GM19023 (cell line): ENCODE measurements around the gene DRC3.

ENCODE experiments used
- ATAC-seq: cut with Tn5 transposase; IDR thresholded peaks from one replicate; pipeline ENCODE4 v1.9.1; 2021; ENCODE audit warnings: mild to moderate bottlenecking, moderate library complexity; ENCODE audit not compliant: unreplicated experiment

The DRC3 gene

DNA sequence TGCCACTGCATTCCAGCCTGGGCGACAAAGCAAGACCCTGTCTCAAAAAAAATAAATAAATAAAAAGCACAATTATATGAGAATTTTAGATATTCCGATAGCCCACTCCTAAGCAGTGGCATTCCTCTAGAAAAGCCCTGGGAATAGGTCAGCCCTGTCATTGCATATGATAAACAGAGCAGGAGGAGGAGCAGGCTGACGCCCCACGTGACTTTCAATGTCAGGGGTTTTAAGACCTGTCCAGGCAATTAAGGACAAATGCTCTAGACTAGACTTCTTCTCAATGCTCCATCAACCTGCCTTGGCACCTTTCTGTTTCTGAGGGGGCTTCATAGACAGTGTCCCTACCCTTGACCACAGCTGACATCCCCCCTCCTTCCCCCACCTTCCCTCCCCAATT, 8.0 kb upstream of the DRC3 start:
- ATAC-seq = no peak

DNA sequence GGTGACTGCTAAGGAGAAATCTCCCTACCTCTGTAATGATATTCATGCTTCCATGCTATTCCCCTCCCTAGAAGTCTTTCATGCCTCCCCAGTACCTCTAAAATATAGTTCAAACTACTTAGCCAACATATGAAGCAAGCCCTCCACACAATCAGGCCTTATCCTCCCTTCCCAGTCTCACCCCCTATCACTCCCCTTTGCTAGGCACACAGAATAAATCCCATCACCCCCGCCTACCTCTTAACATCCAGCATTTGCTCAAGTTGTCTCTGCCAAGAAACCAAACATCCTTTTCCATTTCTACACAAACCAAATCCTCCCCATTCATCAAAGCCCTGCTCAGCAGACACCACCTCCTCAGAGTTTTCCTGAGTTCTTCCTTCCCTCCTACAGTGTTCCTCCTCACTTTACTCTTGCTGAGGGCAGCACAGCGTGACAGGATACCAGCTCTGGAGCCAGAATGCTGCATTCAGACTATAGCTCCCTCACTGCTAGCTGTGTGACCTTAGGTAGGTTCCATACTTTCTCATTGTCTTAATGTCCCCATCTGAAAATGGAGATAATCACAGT, 7.4 kb upstream of the DRC3 start:
- ATAC-seq = no peak

DNA sequence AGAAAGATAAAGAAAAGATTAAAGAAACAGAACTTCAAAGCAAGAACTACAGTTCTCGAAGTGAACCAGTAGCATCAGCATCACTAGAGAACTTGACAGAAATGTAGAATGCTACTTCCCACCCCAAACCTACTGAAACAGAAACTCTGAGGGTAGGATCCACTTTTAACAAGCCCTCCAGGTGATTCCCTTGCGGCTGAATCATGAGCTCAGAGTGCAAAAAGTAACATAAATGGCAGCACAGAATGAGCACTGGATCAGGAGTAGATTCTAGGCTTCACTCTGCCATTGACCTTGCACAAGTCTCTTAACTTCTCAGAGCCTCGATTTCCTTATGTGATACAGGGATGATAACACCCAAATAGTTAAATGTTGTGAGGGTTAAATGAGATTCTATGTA, 6.3 kb upstream of the DRC3 start:
- no peak for ATAC-seq

DNA sequence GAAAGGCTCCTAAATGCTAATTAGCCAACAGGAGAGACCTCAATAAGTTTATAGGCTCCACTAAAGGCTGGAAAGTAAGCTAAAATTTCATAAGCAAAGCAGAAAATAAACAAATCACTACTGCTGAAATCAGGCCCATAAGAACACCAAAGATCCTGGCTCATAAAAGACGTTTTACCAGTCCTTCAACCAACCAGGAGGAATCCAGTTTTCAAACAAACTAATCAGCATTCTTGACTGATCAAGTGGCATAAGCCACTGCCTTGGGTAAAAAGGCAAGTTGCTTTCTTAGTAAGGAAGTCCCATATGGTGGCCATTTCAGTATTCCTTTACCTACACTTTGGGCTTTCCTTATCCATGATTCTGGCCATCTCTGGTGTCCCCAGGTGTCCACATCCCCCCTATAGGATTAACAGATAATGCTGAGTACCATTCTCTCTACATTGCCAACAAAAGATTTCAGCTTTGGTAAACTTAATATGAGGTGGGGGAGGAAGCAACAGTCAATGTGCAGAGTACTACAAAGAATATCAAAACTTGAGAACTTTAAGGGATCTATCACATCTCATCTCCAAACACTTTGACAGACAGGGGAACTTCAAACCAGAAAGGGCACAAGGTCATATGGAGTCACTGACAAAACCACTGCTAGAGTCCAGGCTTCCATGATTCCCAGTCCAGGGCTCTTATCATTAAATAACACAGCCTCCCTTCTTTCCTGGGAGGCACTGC, 1.8 kb upstream of the DRC3 start:
- no peak for ATAC-seq

DNA sequence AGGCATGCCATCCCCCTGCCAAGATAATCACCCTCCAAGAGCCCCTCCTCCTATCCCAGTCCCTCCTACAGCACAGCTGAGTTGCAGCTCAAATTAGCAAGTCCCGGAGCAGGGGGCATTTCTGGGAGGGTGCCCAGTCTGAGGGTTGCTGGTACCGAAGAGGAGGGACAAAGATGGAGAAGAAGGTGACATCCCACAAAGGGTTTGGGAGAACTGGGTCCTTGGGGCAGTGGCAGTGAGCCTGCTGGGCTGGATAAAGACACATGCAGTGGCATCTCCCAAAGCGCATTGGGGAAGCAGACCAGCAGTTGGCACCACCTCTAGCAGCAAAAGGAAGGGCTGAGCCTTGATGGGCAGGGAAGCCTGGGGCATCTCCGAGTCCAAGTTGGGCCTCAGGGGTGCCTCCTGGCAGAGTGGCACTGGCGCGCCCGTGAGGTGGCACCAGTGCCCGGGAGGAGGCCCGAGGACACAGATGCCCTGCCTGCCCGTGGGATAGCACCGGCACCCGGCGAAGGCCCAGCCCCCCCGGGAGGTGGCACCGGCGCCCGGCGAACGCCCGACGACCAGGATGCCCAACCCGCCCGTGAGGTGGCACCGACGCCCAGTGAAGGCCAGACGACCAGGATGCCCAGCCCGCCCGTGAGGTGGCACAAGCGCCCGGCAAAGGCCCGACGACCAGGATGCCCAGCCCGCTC, 1.1 kb upstream of the DRC3 start:
- ATAC-seq = no peak

DNA sequence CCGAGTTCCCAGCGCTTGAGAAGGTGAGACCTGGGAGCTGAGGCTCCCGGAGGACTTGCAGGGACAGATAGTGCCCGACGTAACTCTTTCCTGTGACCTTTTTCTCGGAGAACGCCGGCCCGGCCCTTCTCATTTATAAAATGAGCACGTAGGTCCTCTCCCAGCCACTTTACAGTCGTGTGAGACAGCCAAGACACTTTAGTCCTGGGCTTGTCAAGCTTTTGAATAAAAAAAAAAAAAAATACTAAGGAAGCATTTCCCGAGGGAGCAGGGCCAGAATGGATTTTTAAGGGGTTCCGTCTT, 241 bp downstream of the DRC3 start:
- no peak for ATAC-seq

DNA sequence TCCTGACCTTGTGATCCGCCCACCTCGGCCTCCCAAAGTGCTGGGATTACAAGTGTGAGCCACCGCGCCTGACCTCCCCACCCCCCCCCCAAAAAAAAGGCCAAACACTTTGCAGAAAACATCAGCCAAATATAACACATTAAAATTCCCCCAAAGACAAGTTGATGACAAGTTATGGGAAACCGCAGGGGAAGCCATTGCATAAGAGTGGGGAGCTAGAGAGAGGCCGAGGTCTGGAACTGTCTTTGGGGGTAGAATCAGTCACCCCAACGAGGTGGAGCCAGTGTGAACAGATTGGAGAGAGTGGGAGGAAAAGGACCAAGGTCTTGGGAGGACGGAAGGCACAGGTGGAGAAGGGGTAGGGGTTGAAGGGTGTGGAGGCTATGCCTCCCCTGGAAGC, 2.8 kb downstream of the DRC3 start:
- no peak for ATAC-seq

DNA sequence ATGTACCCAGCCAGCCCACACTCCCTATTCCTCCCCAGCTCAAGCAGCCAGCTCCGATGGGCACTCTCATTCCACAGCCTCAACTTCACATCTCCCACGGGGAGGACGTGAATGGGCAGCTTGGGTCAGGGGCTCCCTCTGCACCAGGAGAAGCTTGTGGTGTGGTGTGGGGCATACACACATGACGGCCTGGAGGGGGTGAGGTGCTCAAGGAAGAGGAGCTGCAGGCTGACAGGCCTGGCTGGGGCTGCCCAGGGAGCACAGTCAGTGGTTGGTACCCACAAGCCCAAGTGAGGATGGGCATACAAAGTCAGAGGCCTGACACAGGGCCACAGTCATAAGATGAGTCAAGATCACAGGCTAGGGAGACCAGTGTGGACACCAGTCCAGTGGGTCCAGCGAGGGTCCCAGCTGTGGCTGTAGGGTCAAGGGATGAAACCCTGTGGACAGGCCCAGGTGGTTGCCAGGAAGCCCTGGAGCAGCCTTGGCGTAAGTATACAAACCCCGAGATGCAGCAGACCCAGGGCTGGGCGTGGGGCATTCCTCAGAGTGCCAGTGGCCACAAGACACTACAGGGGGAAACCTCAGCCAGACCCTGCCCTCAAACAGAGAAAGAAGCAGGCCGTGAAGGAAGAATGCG, 4.4 kb downstream of the DRC3 start:
- ATAC-seq = no peak

DNA sequence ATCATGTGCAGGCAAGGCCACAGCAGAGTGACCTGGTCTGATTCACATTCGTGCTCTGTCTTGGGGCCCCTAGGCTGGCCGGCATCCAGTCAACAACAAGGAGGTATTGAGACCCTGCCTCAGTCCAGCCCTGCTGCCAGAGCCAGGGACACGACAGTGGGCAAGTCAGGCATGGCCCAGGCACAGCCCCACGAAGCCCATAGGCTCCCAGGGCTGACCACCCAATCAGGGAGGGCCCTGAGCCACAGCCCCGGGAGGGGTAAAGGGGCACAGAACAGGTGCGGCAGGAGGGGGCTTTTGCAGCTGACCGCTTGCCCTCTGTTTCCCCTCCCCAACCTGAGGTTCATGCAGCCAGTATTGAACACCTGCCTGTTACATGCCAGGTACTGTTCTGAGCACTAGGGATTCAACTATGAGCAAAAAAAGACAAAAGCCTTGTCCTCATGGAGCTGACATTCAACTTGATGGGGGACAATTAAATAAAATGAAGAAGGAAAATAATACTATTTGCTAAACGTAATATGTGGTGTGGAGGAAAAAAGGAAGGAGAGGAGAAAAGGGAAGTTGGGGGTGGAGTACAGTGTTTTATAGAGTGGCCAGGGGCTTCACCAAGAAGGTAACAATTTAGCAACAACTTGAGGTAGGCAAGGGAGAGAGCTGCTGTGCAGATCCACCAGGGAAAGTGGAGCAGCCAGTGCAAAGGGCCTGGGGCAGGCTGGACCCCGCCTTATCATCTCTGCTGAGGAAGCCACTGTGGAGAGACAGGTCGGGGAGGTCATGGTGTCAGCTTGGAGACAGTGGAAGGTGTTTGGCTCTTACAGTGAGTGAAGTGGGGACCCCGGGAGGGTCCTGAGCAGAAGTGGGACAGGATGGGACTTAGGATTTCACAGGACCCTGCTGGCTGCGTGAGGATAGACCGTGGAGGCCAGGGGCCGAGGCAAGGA, 6.1 kb downstream of the DRC3 start:
- no peak for ATAC-seq

DNA sequence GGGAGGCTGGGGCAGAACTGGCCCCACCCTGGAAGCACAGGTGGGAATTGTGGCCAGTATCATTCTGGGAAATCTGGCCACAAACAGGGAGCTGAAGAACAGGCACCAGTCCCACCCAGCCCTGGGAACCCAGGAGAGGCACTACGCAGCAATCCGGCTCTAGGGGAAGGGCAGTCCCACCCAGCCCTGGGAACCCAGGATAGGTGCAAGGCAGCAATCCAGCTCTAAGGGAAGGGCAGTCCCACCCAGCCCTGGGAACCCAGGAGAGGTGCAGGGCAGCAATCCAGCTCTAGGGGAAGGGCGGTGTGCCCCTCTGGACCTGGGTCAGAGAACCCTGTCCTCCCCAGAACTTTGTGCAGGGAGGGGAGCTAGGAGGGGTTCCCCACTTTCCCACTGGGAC, 7.1 kb downstream of the DRC3 start:
- ATAC-seq = no peak

DNA sequence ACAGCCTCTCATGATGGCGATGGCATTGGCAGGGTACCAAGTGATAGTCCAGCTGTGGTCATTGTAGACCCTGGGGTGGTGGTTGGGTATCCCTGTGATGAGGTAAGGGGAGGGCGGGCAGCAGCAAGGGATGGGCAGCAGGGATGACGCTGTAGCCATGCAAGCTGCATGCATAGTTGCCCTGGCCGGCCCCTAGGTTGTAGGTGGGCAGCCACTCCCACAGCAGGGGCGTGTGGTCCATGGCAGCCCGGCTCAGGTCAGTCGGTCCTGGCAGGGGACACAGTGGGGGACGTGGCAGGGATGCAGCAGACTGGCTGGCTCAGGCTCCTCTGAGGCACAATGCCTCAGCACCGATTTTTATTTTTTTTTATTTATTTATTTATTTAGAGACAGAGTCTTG, 8.7 kb downstream of the DRC3 start:
- ATAC-seq = no peak

DNA sequence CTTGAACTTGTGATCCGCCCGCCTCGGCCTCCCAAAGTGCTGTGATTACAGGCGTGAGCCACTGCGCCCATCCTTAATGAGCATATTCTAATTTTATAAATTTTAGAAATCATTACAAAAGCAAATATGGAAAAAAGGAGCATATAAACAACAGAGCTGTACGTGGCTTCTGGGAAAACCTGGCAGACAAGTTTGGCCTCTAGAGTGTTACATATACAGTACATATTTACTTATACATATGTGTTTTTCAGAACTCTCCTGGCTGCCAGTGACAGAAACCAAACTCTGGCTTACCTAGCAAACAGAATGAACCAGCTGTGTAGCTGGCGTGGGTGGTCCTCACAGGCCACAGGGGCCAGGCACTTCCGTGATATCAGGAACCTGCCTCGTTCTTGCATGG, 10.1 kb downstream of the DRC3 start:
- no peak for ATAC-seq

DNA sequence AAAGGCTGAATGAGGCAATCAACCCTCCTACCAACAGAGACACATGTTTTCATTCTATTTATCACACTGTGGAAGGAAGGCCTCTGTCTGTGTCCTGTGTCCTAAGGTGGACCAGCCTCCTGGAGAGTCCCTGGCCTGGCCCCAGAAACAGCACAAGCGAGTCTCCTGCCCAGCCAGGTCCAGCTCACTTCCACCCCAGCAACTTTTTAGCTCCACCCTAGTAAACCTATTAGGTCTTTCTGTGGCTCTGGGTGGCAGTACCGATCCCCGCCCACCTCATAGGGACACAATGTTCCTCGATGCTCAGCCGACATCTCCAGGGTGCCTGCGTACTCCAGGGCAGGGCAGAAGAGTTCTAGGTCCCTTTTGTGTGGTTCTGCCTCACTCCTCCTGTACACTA, 10.7 kb downstream of the DRC3 start:
- ATAC-seq = no peak

DNA sequence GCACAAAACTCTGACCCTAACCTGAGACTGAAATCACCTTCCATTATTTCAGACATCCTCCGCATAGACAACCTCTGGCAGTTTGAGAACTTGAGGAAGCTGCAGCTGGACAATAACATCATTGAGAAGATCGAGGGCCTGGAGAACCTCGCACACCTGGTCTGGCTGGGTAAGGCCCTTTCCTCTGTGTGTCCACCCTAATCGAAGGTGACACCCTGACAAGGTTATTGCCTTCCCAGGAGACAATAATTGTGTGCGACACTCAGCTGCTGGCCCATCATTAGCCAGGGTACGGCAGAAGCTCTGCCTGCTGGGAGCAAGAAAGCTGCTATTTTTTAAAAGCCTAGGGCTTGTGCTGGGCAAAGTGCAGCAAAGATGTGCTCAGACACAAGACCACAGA, 11.1 kb downstream of the DRC3 start:
- no peak for ATAC-seq

DNA sequence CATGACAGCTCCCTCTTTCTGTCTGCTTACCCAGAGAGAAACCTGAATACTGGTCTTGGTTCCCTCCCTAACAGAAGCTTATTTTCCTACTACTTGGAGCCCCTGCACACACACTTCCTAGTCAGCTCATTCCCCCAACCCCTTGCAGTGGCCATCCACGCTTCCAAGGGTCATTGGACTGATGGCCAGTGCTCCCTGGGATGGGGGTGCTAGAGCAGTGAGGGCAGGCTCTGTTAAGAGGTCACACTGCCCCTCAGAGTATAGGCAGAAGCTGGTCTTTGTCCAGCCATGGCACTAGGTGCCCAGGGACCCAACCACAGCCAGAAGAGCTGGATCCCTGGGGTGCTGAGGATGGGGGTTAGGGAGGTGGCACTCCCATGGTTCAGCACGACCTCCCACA, 12.5 kb downstream of the DRC3 start:
- no peak for ATAC-seq

DNA sequence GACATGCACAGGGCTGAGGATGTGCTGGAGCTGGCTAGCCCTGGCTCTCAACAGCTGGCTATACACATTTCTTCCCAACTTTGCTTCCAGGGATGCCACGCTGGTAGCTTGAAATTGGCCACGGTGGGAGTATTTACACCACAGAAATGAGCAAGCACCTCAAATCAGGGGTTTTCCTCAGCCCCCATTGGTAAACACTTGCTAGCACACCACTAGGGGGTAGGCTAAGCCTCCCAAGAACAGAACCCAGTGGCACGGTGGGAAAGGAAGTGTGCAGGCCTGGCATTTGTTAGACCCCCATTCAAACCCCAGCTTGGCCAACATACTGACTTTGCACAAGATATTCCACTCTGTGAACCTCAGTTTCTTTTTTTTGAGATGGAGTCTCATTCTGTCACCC, 12.9 kb downstream of the DRC3 start:
- ATAC-seq = no peak

DNA sequence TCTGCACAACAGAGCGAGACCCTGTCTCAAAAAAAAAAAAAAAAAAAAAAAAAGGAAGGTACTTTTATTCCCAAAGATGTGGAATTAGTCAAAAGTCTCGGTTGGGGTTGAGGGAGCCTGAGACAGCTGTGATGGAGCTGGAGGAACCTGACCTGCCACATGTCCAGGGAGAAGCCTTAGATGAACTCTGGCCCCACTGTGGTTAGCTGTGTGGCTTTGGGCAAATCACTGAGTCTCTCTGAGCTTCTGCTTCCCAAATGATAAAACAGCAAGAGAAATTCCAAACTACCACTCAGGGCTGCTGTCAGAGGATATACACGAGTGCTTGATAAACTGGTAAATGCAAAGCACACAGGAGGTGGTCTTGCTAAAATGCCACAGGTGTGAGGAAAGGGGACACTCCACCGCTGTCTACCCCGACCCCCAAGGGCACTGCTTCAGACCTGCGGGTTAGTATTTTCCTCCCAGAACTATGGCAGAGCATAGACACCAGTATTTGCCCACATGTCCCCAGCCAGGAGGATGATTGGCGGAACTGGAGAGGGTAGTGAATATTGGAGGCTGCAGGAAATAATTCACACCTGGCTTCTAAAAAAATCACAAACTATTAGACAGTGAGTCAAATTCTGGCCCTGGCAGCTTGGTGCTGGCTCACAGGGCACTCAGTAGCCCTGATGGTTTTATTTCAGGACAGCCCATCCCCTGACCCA, 14.7 kb downstream of the DRC3 start:
- no peak for ATAC-seq

DNA sequence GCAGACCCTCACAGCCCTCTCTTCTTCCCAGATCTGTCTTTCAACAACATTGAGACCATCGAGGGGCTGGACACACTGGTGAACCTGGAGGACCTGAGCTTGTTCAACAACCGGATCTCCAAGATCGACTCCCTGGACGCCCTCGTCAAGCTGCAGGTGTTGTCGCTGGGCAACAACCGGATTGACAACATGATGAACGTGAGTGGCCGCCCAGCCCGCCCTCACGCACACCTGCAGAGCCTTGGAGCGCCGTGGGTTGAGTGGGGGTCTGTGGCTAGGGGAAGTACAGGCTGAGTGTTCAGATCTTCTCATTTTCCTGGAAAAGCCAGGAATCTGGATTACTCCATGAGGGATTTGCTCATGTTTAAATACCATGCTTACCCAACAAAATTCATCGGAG, 15.2 kb downstream of the DRC3 start:
- ATAC-seq = no peak

DNA sequence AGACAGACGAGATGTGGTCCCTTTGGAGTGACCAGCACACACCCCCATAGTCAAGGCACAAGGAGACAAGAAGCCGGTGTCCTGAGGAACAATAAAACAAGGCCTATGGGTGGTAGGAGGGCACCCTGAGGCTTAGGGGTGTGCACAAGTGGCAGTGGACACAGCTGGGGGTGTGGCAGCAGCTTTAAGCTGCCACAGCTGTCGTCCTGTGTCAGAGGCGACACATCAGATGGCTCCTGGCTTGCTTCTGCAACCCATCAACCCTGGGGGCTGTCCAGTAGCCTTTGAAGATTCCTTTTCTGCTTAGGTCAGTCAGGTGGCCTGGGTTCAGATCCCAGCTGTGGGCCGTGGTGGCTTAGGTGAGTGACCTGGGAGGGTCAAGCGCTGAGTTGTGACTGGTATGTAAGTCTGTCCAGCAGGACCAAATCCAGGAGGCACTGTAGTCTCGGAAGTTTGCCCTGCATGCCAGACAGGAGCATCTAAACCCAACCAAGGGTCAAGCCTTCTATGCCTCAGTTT, 15.8 kb downstream of the DRC3 start:
- ATAC-seq = no peak

DNA sequence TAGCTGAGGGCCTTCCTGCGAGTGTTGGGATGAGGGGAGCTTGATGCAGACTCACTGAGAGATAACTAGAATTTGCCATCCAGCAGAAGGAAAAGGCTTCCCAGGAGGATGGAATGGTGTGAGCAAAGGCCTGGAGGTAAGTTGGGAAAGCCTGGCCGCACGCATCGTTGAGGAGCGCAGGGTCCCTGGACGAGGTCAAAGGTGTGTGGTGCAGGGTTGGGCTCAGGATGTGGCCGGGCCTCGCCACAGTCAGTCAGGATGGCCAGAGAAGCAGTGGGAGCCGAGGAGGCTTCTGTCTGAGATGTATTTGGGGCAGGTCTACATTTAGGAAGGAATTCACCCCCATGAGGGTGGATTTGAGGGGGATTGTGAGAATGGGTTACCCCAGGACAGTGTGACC, 16.4 kb downstream of the DRC3 start:
- ATAC-seq = no peak
